ENCODE measurements around the gene PRR22. TPM values are rescaled to one million over a fixed set of nuclear protein-coding genes. Genes with fewer than 3 reads are reported as not detected.
"Not testable (repeated sequence)": the region's sequence is repeated elsewhere in the genome, so short reads cannot be mapped to it uniquely, and the experiment has no call there.

Gene PRR22
- total and polyA plus RNA-seq, 4 donors, result 0.20 to 4.1 (median 3.3) TPM

DNA sequence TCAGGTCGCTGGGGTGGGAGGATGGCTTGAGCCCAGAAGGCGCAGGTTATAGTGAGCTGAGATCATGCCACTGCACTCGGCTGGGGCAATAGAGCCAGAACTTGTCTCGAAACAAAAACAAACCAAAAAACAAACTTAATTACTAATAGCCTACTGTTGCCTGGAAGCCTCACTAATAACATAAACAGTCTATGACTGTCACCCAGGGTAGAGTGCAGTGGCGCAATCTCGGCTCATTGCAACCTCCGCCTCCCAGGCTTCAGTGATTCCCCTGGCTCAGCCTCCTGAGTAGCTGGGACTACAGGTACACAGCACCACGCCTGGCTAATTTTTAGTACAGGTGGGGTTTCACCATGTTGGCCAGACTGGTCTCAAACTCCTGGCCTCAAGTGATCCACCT, 46.1 kb downstream of the PRR22 start:
- H3K4me1 ChIP-seq (ENCODE audit: control insufficient read depth, insufficient read depth, low read length), result no peaks in the 10 kb centered on the region
- DNase-seq (ENCODE audit: low read depth in 4 of 6, low spot score in 6 of 6), result no peak
- H3K4me3 ChIP-seq (ENCODE audit: low read depth, low read length), result no peak overlapping the region
- no peaks in the 10 kb centered on the region for H3K27me3 ChIP-seq (ENCODE audit: control insufficient read depth, insufficient read depth, low read length)
- H3K27ac ChIP-seq (ENCODE audit: low read depth, low read length), result no peak overlapping the region
- no peaks in the 10 kb centered on the region for H3K36me3 ChIP-seq (ENCODE audit: control insufficient read depth, insufficient read depth, low read length)
- 93% methylated on average over 6 of the region's 8 CpGs for WGBS (ENCODE audit: insufficient coverage)
- no peaks in the 10 kb centered on the region for H3K9me3 ChIP-seq (ENCODE audit: control insufficient read depth, insufficient read depth, low read length)

DNA sequence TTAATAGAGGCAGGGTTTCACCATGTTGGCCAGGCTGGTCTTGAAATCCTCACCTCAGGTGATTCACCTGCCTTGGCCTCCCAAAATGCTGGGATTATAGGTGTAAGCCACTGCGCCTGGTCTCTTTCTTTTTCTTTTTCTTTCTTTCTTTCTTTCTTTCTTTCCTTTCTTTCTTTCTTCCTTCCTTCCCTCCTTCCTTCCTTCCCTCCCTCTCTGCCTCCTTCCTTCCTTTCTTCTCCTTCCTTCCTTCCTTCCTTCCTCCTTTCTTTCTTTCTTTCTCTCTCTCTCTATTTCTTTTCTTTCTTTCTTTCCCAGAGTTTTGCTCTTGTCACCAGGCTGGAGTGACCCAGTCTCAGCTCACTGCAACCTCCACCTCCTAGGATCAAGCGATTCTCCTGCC, 51.4 kb downstream of the PRR22 start:
- not testable (repeated sequence) for DNase-seq (ENCODE audit: low read depth in 4 of 6, low spot score in 6 of 6); H3K27ac ChIP-seq (ENCODE audit: low read depth, low read length); H3K9me3 ChIP-seq (ENCODE audit: control insufficient read depth, insufficient read depth, low read length); H3K4me1 ChIP-seq (ENCODE audit: control insufficient read depth, insufficient read depth, low read length); H3K4me3 ChIP-seq (ENCODE audit: low read depth, low read length); H3K36me3 ChIP-seq (ENCODE audit: control insufficient read depth, insufficient read depth, low read length); H3K27me3 ChIP-seq (ENCODE audit: control insufficient read depth, insufficient read depth, low read length)
- WGBS (ENCODE audit: insufficient coverage), result 95% methylated on average over 2 of the region's 2 CpGs

Other genes with a start within 250 kb of the PRR22 start
- 1 to 10 TPM in 1 of 2 donors, under 1 TPM in 1; 0.94 to 1.1 TPM for gene TINCR, start 216.8 kb downstream of the PRR22 start, total RNA-seq
- gene TINCR, start 216.8 kb downstream of the PRR22 start, polyA plus RNA-seq (ENCODE audit: insufficient read length in 2 of 2), result 1 to 10 TPM; 4.2 to 5.1 TPM
- gene SAFB2, start 162.0 kb downstream of the PRR22 start, total RNA-seq, result 10 to 100 TPM; 36.6 to 49.1 TPM
- 100 to 1,000 TPM in 1 of 2 donors, 10 to 100 TPM in 1; 85.7 to 122 TPM for gene SAFB2, start 162.0 kb downstream of the PRR22 start, polyA plus RNA-seq (ENCODE audit: insufficient read length in 2 of 2)
- 10 to 100 TPM; 46.2 to 61.4 TPM for gene SAFB, start 161.7 kb downstream of the PRR22 start, total RNA-seq
- gene SAFB, start 161.7 kb downstream of the PRR22 start, polyA plus RNA-seq (ENCODE audit: insufficient read length in 2 of 2), result 100 to 1,000 TPM; 137 to 162 TPM
- 10 to 100 TPM; 27.2 to 83.1 TPM for gene MICOS13, start 104.2 kb downstream of the PRR22 start, total RNA-seq
- gene MICOS13, start 104.2 kb downstream of the PRR22 start, polyA plus RNA-seq (ENCODE audit: insufficient read length in 2 of 2), result 10 to 100 TPM; 74.5 to 74.8 TPM
- gene HSD11B1L, start 103.7 kb downstream of the PRR22 start, total RNA-seq, result 10 to 100 TPM; 27.7 to 28.5 TPM
- 10 to 100 TPM; 67.1 to 71.1 TPM for gene HSD11B1L, start 103.7 kb downstream of the PRR22 start, polyA plus RNA-seq (ENCODE audit: insufficient read length in 2 of 2)
- gene RPL36, start 94.5 kb downstream of the PRR22 start, total RNA-seq, result 1,000 to 10,000 TPM in 1 of 2 donors, 100 to 1,000 TPM in 1; 162 to 1,048 TPM
- gene RPL36, start 94.5 kb downstream of the PRR22 start, polyA plus RNA-seq (ENCODE audit: insufficient read length in 2 of 2), result 100 to 1,000 TPM; 682 to 689 TPM
- 10 to 100 TPM; 29.8 to 45.2 TPM for gene LONP1, start 64.6 kb downstream of the PRR22 start, total RNA-seq
- 10 to 100 TPM; 72.6 to 79.7 TPM for gene LONP1, start 64.6 kb downstream of the PRR22 start, polyA plus RNA-seq (ENCODE audit: insufficient read length in 2 of 2)
- gene CATSPERD, start 64.1 kb downstream of the PRR22 start, total RNA-seq, result 1 to 10 TPM in 1 of 2 donors, not detected in 1; 3.6 TPM
- gene CATSPERD, start 64.1 kb downstream of the PRR22 start, polyA plus RNA-seq (ENCODE audit: insufficient read length in 2 of 2), result 1 to 10 TPM in 1 of 2 donors, under 1 TPM in 1; 0.59 to 2.8 TPM
- 10 to 100 TPM in 1 of 2 donors, 1 to 10 TPM in 1; 9.5 to 21.5 TPM for gene DUS3L, start 6.4 kb upstream of the PRR22 start, total RNA-seq
- 10 to 100 TPM; 22.9 to 31.0 TPM for gene DUS3L, start 6.4 kb upstream of the PRR22 start, polyA plus RNA-seq (ENCODE audit: insufficient read length in 2 of 2)
- gene NRTN, start 20.3 kb upstream of the PRR22 start, total RNA-seq, result under 1 TPM; 0.20 to 0.99 TPM
- under 1 TPM; 0.38 to 0.53 TPM for gene NRTN, start 20.3 kb upstream of the PRR22 start, polyA plus RNA-seq (ENCODE audit: insufficient read length in 2 of 2)
- not detected for gene FUT6, start 55.0 kb upstream of the PRR22 start, total RNA-seq
- under 1 TPM in 1 of 2 donors, not detected in 1; 0.21 TPM for gene FUT6, start 55.0 kb upstream of the PRR22 start, polyA plus RNA-seq (ENCODE audit: insufficient read length in 2 of 2)
- gene FUT3, start 66.7 kb upstream of the PRR22 start, total RNA-seq, result not detected
- under 1 TPM; 0.26 to 0.32 TPM for gene FUT3, start 66.7 kb upstream of the PRR22 start, polyA plus RNA-seq (ENCODE audit: insufficient read length in 2 of 2)
- not detected for gene FUT5, start 85.8 kb upstream of the PRR22 start, total RNA-seq
- gene FUT5, start 85.8 kb upstream of the PRR22 start, polyA plus RNA-seq (ENCODE audit: insufficient read length in 2 of 2), result not detected
- gene NDUFA11, start 119.0 kb upstream of the PRR22 start, total RNA-seq, result 100 to 1,000 TPM in 1 of 2 donors, 10 to 100 TPM in 1; 63.6 to 304 TPM
- 100 to 1,000 TPM; 254 to 262 TPM for gene NDUFA11, start 119.0 kb upstream of the PRR22 start, polyA plus RNA-seq (ENCODE audit: insufficient read length in 2 of 2)
- 1 to 10 TPM; 5.3 to 9.8 TPM for gene VMAC, start 120.1 kb upstream of the PRR22 start, total RNA-seq
- 1 to 10 TPM; 4.7 to 8.5 TPM for gene VMAC, start 120.1 kb upstream of the PRR22 start, polyA plus RNA-seq (ENCODE audit: insufficient read length in 2 of 2)
- gene CAPS, start 129.5 kb upstream of the PRR22 start, total RNA-seq, result 10 to 100 TPM; 15.3 to 85.3 TPM
- 10 to 100 TPM; 44.6 to 54.2 TPM for gene CAPS, start 129.5 kb upstream of the PRR22 start, polyA plus RNA-seq (ENCODE audit: insufficient read length in 2 of 2)
- gene RANBP3, start 193.4 kb upstream of the PRR22 start, total RNA-seq, result 10 to 100 TPM; 42.0 to 52.0 TPM
- gene RANBP3, start 193.4 kb upstream of the PRR22 start, polyA plus RNA-seq (ENCODE audit: insufficient read length in 2 of 2), result 10 to 100 TPM; 74.1 to 88.6 TPM

Data from spinal cord (tissue), 10 donors.